Measurements from ENCODE around the gene CDC14B.

- TF ChIP-seq MAX (CRISPR knock-in tag; IDR thresholded peaks at IDR 0.05) (no peak), SOX15 (CRISPR knock-in tag; IDR thresholded peaks at IDR 0.05) (no peak), ZNF232 (CRISPR knock-in tag; IDR thresholded peaks at IDR 0.05) (no peak), FOXP4 (CRISPR knock-in tag; IDR thresholded peaks at IDR 0.05) (no peak)
These were observed 123.1 kb downstream of the CDC14B start for GRCh38 chr9:96496368-96497116.
